Prostate gland (tissue), 2 donors: ENCODE data around the gene SLC28A3.

Source experiments
- POLR2A ChIP-seq: fragments of 450-650 bp; IDR thresholded peaks from one replicate; pipeline ENCODE4 v1.6.1; 2016; ENCODE audit warnings: antibody characterized with exemption, mild to moderate bottlenecking
- POLR2AphosphoS5 ChIP-seq: sonication (generic); formaldehyde crosslinking; IDR thresholded peaks from one replicate; pipeline ENCODE4 v1.6.1; 2017; ENCODE audit warnings: antibody characterized with exemption
- TF ChIP-seq, protein P1 (sequence below), 4 experiments: fragments of 200-600 bp in 2 of 4; fragments of 450-650 bp in 2 of 4; sonication (generic) in 2 of 4; IDR thresholded peaks; 1 replicate in 3 of 4; 2 replicates in 1 of 4; pipeline ENCODE4 v1.5.1; 2016 to 2019; ENCODE audit warnings: antibody characterized with exemption in 4 of 4, mild to moderate bottlenecking in 2 of 4, moderate library complexity in 2 of 4

- TF ChIP-seq POLR2A: no peak
- no peak for TF ChIP-seq POLR2AphosphoS5
- TF ChIP-seq, protein P1, sequence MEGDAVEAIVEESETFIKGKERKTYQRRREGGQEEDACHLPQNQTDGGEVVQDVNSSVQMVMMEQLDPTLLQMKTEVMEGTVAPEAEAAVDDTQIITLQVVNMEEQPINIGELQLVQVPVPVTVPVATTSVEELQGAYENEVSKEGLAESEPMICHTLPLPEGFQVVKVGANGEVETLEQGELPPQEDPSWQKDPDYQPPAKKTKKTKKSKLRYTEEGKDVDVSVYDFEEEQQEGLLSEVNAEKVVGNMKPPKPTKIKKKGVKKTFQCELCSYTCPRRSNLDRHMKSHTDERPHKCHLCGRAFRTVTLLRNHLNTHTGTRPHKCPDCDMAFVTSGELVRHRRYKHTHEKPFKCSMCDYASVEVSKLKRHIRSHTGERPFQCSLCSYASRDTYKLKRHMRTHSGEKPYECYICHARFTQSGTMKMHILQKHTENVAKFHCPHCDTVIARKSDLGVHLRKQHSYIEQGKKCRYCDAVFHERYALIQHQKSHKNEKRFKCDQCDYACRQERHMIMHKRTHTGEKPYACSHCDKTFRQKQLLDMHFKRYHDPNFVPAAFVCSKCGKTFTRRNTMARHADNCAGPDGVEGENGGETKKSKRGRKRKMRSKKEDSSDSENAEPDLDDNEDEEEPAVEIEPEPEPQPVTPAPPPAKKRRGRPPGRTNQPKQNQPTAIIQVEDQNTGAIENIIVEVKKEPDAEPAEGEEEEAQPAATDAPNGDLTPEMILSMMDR (IDR thresholded peaks at IDR 0.05): no peak
Observed at GRCh38 chr9:84310883-84311282, 29.7 kb downstream of the SLC28A3 start.
